ENCODE results near the gene LRRC37B.
"Not testable (repeated sequence)": the region's sequence is repeated elsewhere in the genome, so short reads cannot be mapped to it uniquely, and the experiment has no call there.

DNA sequence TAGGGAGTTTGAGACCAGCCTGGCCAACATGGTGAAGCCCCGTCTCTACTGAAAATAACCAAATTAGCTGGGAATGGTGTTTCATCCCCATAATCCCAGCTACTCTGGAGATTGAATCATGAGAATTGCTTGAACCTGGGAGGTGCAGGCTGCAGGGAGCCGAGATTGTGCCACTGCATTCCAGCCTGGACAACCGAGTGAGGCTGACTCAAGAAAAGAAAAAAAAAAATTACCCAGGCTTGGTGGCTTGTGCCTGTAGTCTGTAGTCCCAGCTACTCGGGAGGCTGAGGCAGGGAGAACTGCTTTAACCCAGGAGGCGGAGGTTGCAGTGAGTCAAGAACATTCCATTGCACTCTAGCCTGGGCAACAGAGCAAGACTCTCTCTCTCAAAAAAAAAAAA lies 36.8 kb upstream of the LRRC37B start:
- TF ChIP-seq, protein P1, sequence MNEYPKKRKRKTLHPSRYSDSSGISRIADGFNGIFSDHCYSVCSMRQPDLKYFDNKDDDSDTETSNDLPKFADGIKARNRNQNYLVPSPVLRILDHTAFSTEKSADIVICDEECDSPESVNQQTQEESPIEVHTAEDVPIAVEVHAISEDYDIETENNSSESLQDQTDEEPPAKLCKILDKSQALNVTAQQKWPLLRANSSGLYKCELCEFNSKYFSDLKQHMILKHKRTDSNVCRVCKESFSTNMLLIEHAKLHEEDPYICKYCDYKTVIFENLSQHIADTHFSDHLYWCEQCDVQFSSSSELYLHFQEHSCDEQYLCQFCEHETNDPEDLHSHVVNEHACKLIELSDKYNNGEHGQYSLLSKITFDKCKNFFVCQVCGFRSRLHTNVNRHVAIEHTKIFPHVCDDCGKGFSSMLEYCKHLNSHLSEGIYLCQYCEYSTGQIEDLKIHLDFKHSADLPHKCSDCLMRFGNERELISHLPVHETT (CRISPR knock-in tag; conservative IDR thresholded peaks at IDR 0.05): not testable (repeated sequence)
- TF ChIP-seq MAZ (IDR thresholded peaks at IDR 0.05; ENCODE audit: borderline replicate concordance, low read depth, low read length); MAZ (CRISPR knock-in tag; IDR thresholded peaks at IDR 0.05; ENCODE audit: low read depth); ZFP90 (CRISPR knock-in tag; IDR thresholded peaks at IDR 0.05; ENCODE audit: borderline replicate concordance); JUND (CRISPR knock-in tag; IDR thresholded peaks at IDR 0.05); ARID3A (IDR thresholded peaks at IDR 0.05; ENCODE audit: low read depth, low read length): not testable (repeated sequence)

All from HepG2 (cell line).